CD4-positive, alpha-beta memory T cell (primary cell): Measurements from ENCODE around the gene SOBP. TPM values are rescaled to one million over a fixed set of nuclear protein-coding genes. Genes with fewer than 3 reads are reported as not detected.
"Not testable (repeated sequence)": the region's sequence is repeated elsewhere in the genome, so short reads cannot be mapped to it uniquely, and the experiment has no call there.

ENCODE experiments used
- CTCF ChIA-PET: fragments of 350-600 bp; sonication (Branson Sonifier 250); formaldehyde crosslinking; loops from one replicate; lab custom pipeline; 2021; ENCODE audit warnings: inconsistent platforms; ENCODE audit not compliant: partially characterized antibody; lab: Charles Lee
- POLR2A ChIA-PET: fragments of 350-600 bp; sonication (Branson Sonifier 250); formaldehyde crosslinking; loops from one replicate; lab custom pipeline; 2021; ENCODE audit not compliant: partially characterized antibody; lab: Charles Lee
- DNase-seq, 5 donors: peaks; one replicate each; pipeline versions ENCODE4 v3.0.0 to v3.0.0-alpha.2; 2020 to 2022; ENCODE audit warnings: mixed read lengths in 1 of 5
- H3K27ac ChIP-seq: one replicate; pipeline ENCODE4 v1.7.0; 2013; ENCODE audit warnings: low read depth, low read length
- H3K27me3 ChIP-seq: 2 replicates; pipeline ENCODE4 v1.7.0; 2013; ENCODE audit warnings: mild to moderate bottlenecking, low read length, moderate library complexity; ENCODE audit not compliant: insufficient read depth
- H3K36me3 ChIP-seq: 2 replicates; pipeline ENCODE4 v1.7.0; 2013; ENCODE audit warnings: mild to moderate bottlenecking, low read length, moderate library complexity; ENCODE audit not compliant: insufficient read depth
- H3K4me1 ChIP-seq: 2 replicates; pipeline ENCODE4 v1.7.0; 2013; ENCODE audit warnings: mild to moderate bottlenecking, low read length, moderate library complexity; ENCODE audit not compliant: insufficient read depth
- H3K4me3 ChIP-seq, 2 donors: one replicate each; pipeline ENCODE4 v1.7.0; 2013; ENCODE audit warnings: low read length in 2 of 2, mild to moderate bottlenecking in 1 of 2
- H3K9me3 ChIP-seq, 2 donors: one replicate each; pipeline ENCODE4 v1.7.0; 2013; ENCODE audit warnings: low read length in 2 of 2, control low read depth in 1 of 2; ENCODE audit not compliant: control insufficient read depth in 1 of 2
- H3K27ac Mint-ChIP-seq, 7 donors: one replicate each; pipeline ENCODE4 v1.8.0; 2020 to 2021; ENCODE audit warnings: mixed read lengths in 7 of 7, mild to moderate bottlenecking in 6 of 7, inconsistent platforms in 3 of 7, moderate library complexity in 3 of 7
- H3K27me3 Mint-ChIP-seq, 2 donors: one replicate each; pipeline ENCODE4 v1.8.0; 2020 to 2021; ENCODE audit warnings: mixed read lengths in 2 of 2
- H3K36me3 Mint-ChIP-seq, 2 donors: one replicate each; pipeline ENCODE4 v1.8.0; 2020 to 2021; ENCODE audit warnings: mixed read lengths in 2 of 2, inconsistent platforms in 1 of 2, mild to moderate bottlenecking in 1 of 2
- H3K4me1 Mint-ChIP-seq, 4 donors: one replicate each; pipeline ENCODE4 v1.8.0; 2020 to 2021; ENCODE audit warnings: mixed read lengths in 4 of 4, mild to moderate bottlenecking in 1 of 4
- H3K4me3 Mint-ChIP-seq, 8 donors: one replicate each; pipeline ENCODE4 v1.8.0; 2020 to 2021; ENCODE audit warnings: mixed read lengths in 8 of 8, mild to moderate bottlenecking in 7 of 8, moderate library complexity in 6 of 8, inconsistent platforms in 3 of 8
- H3K9me3 Mint-ChIP-seq, 8 donors: one replicate each; pipeline ENCODE4 v1.8.0; 2020 to 2021; ENCODE audit warnings: mixed read lengths in 8 of 8, mild to moderate bottlenecking in 5 of 8, inconsistent platforms in 3 of 8, moderate library complexity in 1 of 8
- intact Hi-C: fragments of 100-400 bp; cut with micrococcal nuclease; formaldehyde crosslinking; loops from one replicate; pipeline ENCODE4 v1.15.1; 2023
- polyA plus RNA-seq, 2 donors: library from polyadenylated mRNA; unstranded; fragments of 300-500 nt; fragmentation: Illumina TruSeq; gene quantifications; one replicate each; pipeline ENCODE4 v1.2.3, GENCODE V29; 2021
- total RNA-seq, 2 experiments: library from RNA; stranded (reverse); gene quantifications; one replicate each; pipeline ENCODE4 v1.2.3, GENCODE V29; 2021

The SOBP gene
- total and polyA plus RNA-seq, 4 experiments from 2014 or later, result 0.10 TPM; not detected in 3

DNA sequence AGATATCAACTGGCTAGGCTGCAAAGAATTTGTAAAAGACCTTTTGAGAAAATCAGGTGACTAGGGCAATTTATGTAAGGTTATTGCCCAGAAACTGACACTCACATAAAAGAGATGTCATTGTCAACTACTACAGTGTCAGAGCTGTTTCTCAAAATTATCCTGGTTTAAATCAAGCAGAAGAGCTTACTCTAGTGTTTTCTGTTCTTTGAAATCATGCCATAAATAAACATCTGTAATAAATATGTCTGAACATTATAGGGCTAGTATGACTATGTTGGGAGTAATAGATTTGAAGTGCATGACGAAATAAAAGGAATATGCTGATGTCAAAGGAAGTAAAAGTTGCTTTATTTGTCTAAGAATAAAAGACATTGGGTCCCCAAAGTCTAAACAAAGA lies 19.6 kb upstream of the SOBP start:
- H3K9me3 ChIP-seq, result no peaks in the 10 kb centered on the region
- Mint-ChIP-seq H3K4me1 (no peaks in the 10 kb centered on the region), H3K36me3 (no peaks in the 10 kb centered on the region), H3K27ac (no peak overlapping the region), H3K27me3 (peaks cover 8 to 18% of the 10 kb centered on the region in 2 donors), H3K9me3 (no peaks in the 10 kb centered on the region), H3K4me3 (no peak overlapping the region)
- H3K27me3 ChIP-seq, result peaks cover 5% of the 10 kb centered on the region
- no peaks in the 10 kb centered on the region for H3K4me1 ChIP-seq
- no peaks in the 10 kb centered on the region for H3K36me3 ChIP-seq
- DNase-seq, result no peak
- intact Hi-C loops, result no loop called here
- ChIA-PET CTCF (no interaction called here), POLR2A (interaction anchor here (3.8 kb wide), 1 partner anchor 10 kb away, joined by 12 read pairs; the partner anchor contains the start of gene PDSS2)
- no peak overlapping the region for H3K4me3 ChIP-seq
- no peak overlapping the region for H3K27ac ChIP-seq

DNA sequence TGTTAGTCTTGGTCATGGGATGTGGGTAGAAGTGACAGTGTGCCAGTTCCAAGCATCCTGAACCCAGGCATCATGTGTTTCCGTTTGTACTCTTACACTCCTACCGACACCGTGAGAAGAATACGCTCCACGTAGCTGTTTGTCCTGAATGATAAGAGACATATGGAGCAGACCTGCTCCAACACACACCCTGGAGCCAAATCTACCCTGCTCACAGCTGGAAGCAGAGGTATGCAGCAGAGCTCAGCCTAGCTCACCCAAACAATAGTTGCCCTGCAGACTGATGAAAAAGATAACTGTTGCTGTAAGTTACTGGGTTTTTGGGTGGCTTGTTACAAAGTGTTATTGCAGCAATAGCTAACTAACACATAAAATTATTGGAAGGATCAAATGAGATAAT lies 16.3 kb upstream of the SOBP start:
- Histone ChIP-seq H3K36me3 (no peaks in the 10 kb centered on the region), H3K4me3 (no peak overlapping the region), H3K4me1 (no peaks in the 10 kb centered on the region), H3K27me3 (no peaks in the 10 kb centered on the region), H3K9me3 (no peaks in the 10 kb centered on the region), H3K27ac (no peak overlapping the region)
- ChIA-PET CTCF (interaction anchor here (1.2 kb wide), 1 partner anchor 15 kb away, joined by 3 read pairs; no protein-coding TSS in a partner anchor), POLR2A (no interaction called here)
- Mint-ChIP-seq H3K36me3 (no peaks in the 10 kb centered on the region), H3K27ac (no peak overlapping the region), H3K27me3 (peaks cover 14 to 20% of the 10 kb centered on the region in 2 donors), H3K4me3 (no peak overlapping the region), H3K9me3 (no peaks in the 10 kb centered on the region), H3K4me1 (no peaks in the 10 kb centered on the region)
- no peak for DNase-seq
- intact Hi-C loops, result no loop called here

DNA sequence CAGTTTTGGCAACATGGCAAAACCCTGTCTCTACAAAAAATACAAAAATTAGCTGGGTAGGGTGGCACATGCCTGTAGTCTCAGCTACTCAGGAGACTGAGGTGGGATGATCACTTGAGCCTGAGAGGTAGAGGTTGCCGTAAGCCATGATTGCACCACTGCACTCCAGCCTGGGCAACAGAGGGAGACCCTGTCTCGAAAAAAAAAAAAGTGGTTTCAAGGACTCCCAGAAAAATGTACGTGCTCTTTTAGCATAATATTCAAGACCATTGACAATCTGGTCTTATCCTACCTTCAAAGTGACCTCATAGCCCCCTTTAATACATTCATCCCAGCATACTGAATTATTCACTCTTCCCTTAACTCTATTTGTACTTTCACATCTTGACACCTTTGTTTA lies 14.6 kb upstream of the SOBP start:
- intact Hi-C loops, CTCF ChIA-PET: not testable (repeated sequence)

DNA sequence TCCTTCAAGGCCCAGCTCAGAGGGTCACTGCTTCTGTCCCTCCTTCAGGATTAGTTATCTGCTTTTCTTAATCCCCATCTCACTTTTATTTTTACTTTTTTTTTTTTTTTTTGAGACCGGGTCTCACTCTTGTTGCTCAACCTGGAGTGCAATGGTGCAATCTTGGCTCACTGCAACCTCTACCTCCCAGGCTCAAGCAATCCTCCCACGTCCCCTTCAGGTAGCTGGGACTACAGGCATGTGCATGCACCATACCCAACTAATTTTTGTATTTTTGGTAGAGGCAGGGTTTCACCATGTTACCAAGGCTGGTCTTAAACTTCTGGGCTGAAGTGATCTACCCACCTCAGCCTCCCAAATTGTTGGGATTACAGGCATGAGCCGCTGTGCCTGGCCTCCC lies 14.1 kb upstream of the SOBP start:
- CTCF ChIA-PET, H3K9me3 ChIP-seq, H3K4me1 Mint-ChIP-seq, POLR2A ChIA-PET, H3K36me3 ChIP-seq, H3K36me3 Mint-ChIP-seq, intact Hi-C loops, H3K27ac Mint-ChIP-seq, H3K27ac ChIP-seq, H3K4me1 ChIP-seq, DNase-seq, H3K27me3 ChIP-seq, H3K4me3 Mint-ChIP-seq, H3K9me3 Mint-ChIP-seq, H3K4me3 ChIP-seq: not testable (repeated sequence)
- peaks cover 17 to 21% of the 10 kb centered on the region in 2 donors for H3K27me3 Mint-ChIP-seq

More for the DNA sequence above, 14.6 kb upstream of the SOBP start:
- H3K4me3 Mint-ChIP-seq, H3K4me3 ChIP-seq, H3K27ac ChIP-seq, H3K27me3 ChIP-seq, H3K36me3 Mint-ChIP-seq, H3K4me1 ChIP-seq, DNase-seq, H3K9me3 Mint-ChIP-seq, H3K27ac Mint-ChIP-seq, H3K4me1 Mint-ChIP-seq, H3K36me3 ChIP-seq, H3K9me3 ChIP-seq, POLR2A ChIA-PET: not testable (repeated sequence)
- H3K27me3 Mint-ChIP-seq, result peaks cover 15 to 16% of the 10 kb centered on the region in 2 donors

DNA sequence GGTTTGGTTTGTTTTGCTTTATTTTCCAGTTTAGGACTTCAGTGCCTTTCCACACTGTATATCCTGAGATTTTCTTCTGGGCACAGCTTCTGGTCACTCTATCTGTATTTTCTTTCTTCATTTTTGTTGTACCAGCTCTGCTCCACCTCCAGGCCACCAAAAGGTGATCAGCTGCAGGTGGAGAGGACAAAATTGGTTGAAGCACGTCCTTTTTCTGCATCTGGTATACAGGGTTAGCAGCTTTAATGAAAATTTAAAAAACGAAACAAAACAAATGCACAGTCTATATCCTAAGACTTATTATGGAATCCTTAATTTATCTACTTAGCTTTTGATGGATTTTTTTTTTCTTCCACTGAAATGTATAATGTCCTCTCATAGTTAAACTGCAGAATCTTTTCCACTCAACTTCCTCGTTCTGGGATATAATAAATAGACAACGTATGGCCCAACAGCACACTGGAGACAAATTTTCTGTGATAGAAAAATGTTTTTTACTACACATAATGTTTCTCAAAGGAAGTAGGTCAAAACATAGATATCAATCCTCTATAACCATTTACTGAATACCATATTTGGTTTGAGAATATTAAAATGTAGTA lies 10.7 kb upstream of the SOBP start:
- peaks cover 24 to 31% of the 10 kb centered on the region in 2 donors for H3K27me3 Mint-ChIP-seq
- H3K27me3 ChIP-seq, result peaks cover 2% of the 10 kb centered on the region
- no peaks in the 10 kb centered on the region for H3K9me3 Mint-ChIP-seq
- intact Hi-C loops, result no loop called here
- H3K4me3 ChIP-seq, result no peak overlapping the region
- ChIA-PET CTCF (no interaction called here), POLR2A (no interaction called here)
- no peak for DNase-seq
- H3K4me1 Mint-ChIP-seq, result no peaks in the 10 kb centered on the region
- no peaks in the 10 kb centered on the region for H3K9me3 ChIP-seq
- no peaks in the 10 kb centered on the region for H3K4me1 ChIP-seq
- H3K36me3 ChIP-seq, result no peaks in the 10 kb centered on the region
- no peak overlapping the region for H3K27ac ChIP-seq
- no peaks in the 10 kb centered on the region for H3K36me3 Mint-ChIP-seq
- no peak overlapping the region for H3K4me3 Mint-ChIP-seq
- H3K27ac Mint-ChIP-seq, result no peak overlapping the region

DNA sequence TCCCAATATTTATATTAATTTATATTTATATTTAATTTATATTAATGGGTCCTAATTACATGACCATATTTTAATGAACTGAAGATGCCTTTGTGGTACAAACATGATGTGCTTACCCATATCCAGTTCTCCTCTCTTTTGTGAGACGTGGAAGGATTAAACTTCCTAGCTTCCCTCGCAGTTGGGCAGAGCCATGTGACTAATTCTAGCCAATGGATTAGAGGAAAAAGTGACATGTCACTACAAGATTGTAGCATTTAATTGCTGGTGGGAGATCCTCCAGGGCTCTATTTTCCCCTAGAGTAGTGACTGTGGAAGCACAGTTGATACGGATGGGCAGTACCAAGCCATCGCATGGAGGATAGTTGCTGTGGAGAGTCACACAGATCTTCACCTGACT lies 4.8 kb upstream of the SOBP start:
- CTCF ChIA-PET, result no interaction called here
- peaks cover 0 to 3% of the 10 kb centered on the region in 2 donors for H3K36me3 Mint-ChIP-seq
- H3K4me3 Mint-ChIP-seq, result no peak overlapping the region
- H3K4me1 Mint-ChIP-seq, result peaks cover 9 to 17% (median 14%) of the 10 kb centered on the region in 4 donors
- POLR2A ChIA-PET, result no interaction called here
- H3K4me3 ChIP-seq, result no peak overlapping the region
- H3K4me1 ChIP-seq, result peaks cover 17% of the 10 kb centered on the region
- H3K36me3 ChIP-seq, result no peaks in the 10 kb centered on the region
- H3K9me3 ChIP-seq, result no peaks in the 10 kb centered on the region
- intact Hi-C loops, result no loop called here
- H3K27me3 Mint-ChIP-seq, result peaks cover 45 to 46% of the 10 kb centered on the region in 2 donors
- H3K9me3 Mint-ChIP-seq, result no peaks in the 10 kb centered on the region
- H3K27me3 ChIP-seq, result peaks cover 34% of the 10 kb centered on the region
- H3K27ac Mint-ChIP-seq, result no peak overlapping the region
- DNase-seq, result no peak
- no peak overlapping the region for H3K27ac ChIP-seq

DNA sequence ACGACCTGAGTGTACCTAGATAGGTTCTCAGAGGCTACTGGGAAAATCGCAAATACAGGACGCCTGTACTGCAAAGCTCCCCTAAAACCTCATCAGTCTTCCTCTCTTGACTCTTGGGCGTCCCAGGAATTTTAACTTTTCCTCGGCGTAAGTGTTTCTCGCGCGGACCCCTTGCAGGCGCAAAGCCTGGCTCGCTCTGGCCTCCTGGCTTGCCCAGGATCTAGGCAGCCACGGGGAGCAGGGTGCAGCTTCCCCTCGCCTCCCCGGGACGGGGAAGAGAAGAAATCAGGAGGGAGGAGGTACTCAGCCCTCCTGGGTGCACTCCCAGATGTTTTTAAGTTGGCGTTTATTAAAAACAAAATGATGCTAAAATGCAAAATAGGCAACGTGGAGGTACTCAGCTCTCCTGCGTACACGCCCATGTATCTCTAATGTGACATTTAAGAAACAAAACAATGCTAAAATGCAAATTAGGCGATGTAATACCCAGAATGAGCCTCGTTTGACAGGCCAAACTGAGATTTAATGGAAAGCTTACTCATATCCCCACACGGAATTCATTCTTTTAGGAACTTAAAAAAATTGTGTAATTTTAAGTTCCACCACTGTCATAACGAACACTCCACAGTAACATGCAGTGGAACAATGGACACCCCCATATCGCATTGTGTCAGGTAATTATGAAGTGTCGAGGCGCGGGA lies 1.6 kb upstream of the SOBP start:
- CTCF ChIA-PET, result interaction anchor here (1.5 kb wide), 1 partner anchor 29 kb away, joined by 3 read pairs; the partner anchor contains the start of gene PDSS2
- peaks cover 36 to 40% of the 10 kb centered on the region in 2 donors for H3K27me3 Mint-ChIP-seq
- H3K27ac ChIP-seq, result no peak overlapping the region
- H3K27ac Mint-ChIP-seq, result peak overlapping the region in 4 of 7 donors; percentile 15 to 66 (median 50)
- DNase-seq, result peak in 2 of 5 donors; percentile 5 to 36
- peaks cover 12 to 29% (median 19%) of the 10 kb centered on the region in 4 donors for H3K4me1 Mint-ChIP-seq
- H3K36me3 Mint-ChIP-seq, result peaks cover 0 to 7% of the 10 kb centered on the region in 2 donors
- no peaks in the 10 kb centered on the region for H3K9me3 ChIP-seq
- no peaks in the 10 kb centered on the region for H3K36me3 ChIP-seq
- no peaks in the 10 kb centered on the region for H3K9me3 Mint-ChIP-seq
- intact Hi-C loops, result no loop called here
- H3K4me3 ChIP-seq, result peak overlapping the region; percentile 13 to 48
- H3K27me3 ChIP-seq, result peaks cover 48% of the 10 kb centered on the region
- H3K4me1 ChIP-seq, result peaks cover 31% of the 10 kb centered on the region
- POLR2A ChIA-PET, result interaction anchor here (6.3 kb wide), 1 partner anchor 28 kb away, joined by 29 read pairs; the partner anchor contains the start of gene PDSS2
- peak overlapping the region; percentile 88 to 96 (median 92) for H3K4me3 Mint-ChIP-seq
